ENCODE data around the gene MALT1. TPM values are rescaled to one million over a fixed set of nuclear protein-coding genes. Genes with fewer than 3 reads are reported as not detected.

MALT1 gene
- total and polyA plus RNA-seq, 2 experiments from 2014 or later = 14.9 to 35.9 TPM

- no peak for TF ChIP-seq CTCF (IDR thresholded peaks at IDR 0.05; ENCODE audit: poor library complexity)
- no peak for TF ChIP-seq EZH2phosphoT487 (IDR thresholded peaks at IDR 0.05; ENCODE audit: low read depth, severe bottlenecking, unreplicated experiment)
- no peak for TF ChIP-seq EZH2 (IDR thresholded peaks at IDR 0.05; ENCODE audit: borderline replicate concordance)
- Histone ChIP-seq H2AFZ (no peak overlapping the region), H3K36me3 (replicated peaks; ENCODE audit: insufficient read depth, low read depth) (no peaks in the 10 kb centered on the region), H3K27me3 (no peaks in the 10 kb centered on the region), H3K9me3 (ENCODE audit: low read depth) (no peaks in the 10 kb centered on the region), H3K9me2 (replicated peaks; ENCODE audit: insufficient read depth) (no peaks in the 10 kb centered on the region), H3K4me2 (no peak overlapping the region), H3K4me3 (no peak overlapping the region), H3K4me1 (ENCODE audit: insufficient read depth) (peaks cover 8% of the 10 kb centered on the region), H3K27ac (no peak overlapping the region), H3K79me2 (no peaks in the 10 kb centered on the region), H4K20me1 (ENCODE audit: insufficient read depth, poor library complexity, severe bottlenecking) (no peaks in the 10 kb centered on the region)
- 73% methylated on average over 4 of the region's 4 CpGs for WGBS (ENCODE audit: low lambda C conversion rate, missing lambda C conversion rate)
- no peak for DNase-seq (ENCODE audit: low spot score)
Observed at GRCh38 chr18:58635891-58636290, 35.4 kb upstream of the MALT1 start.

GRCh38 chr18:58637197-58637596 is 34.1 kb upstream of the MALT1 start:
- H4K20me1 ChIP-seq (ENCODE audit: insufficient read depth, poor library complexity, severe bottlenecking) = no peaks in the 10 kb centered on the region
- TF ChIP-seq CTCF (IDR thresholded peaks at IDR 0.05; ENCODE audit: poor library complexity) = no peak
- no peak for TF ChIP-seq EZH2 (IDR thresholded peaks at IDR 0.05; ENCODE audit: borderline replicate concordance)
- TF ChIP-seq EZH2phosphoT487 (IDR thresholded peaks at IDR 0.05; ENCODE audit: low read depth, severe bottlenecking, unreplicated experiment) = no peak
- H3K4me2 ChIP-seq = no peak overlapping the region
- no peaks in the 10 kb centered on the region for H3K9me2 ChIP-seq (replicated peaks; ENCODE audit: insufficient read depth)
- DNase-seq (ENCODE audit: low spot score) = no peak
- no peaks in the 10 kb centered on the region for H3K27me3 ChIP-seq
- peaks cover 15% of the 10 kb centered on the region for H3K4me1 ChIP-seq (ENCODE audit: insufficient read depth)
- no peak overlapping the region for H3K27ac ChIP-seq
- H3K4me3 ChIP-seq = no peak overlapping the region
- H3K9me3 ChIP-seq (ENCODE audit: low read depth) = no peaks in the 10 kb centered on the region
- 91% methylated on average over 6 of the region's 6 CpGs for WGBS (ENCODE audit: low lambda C conversion rate, missing lambda C conversion rate)
- H2AFZ ChIP-seq = no peak overlapping the region
- H3K36me3 ChIP-seq (replicated peaks; ENCODE audit: insufficient read depth, low read depth) = no peaks in the 10 kb centered on the region
- no peaks in the 10 kb centered on the region for H3K79me2 ChIP-seq

- Histone ChIP-seq H3K4me1 (ENCODE audit: insufficient read depth) (peaks cover 15% of the 10 kb centered on the region), H2AFZ (no peak overlapping the region), H3K4me3 (no peak overlapping the region), H3K79me2 (no peaks in the 10 kb centered on the region), H3K9me3 (ENCODE audit: low read depth) (no peaks in the 10 kb centered on the region), H3K27me3 (no peaks in the 10 kb centered on the region), H3K36me3 (replicated peaks; ENCODE audit: insufficient read depth, low read depth) (no peaks in the 10 kb centered on the region), H3K9me2 (replicated peaks; ENCODE audit: insufficient read depth) (no peaks in the 10 kb centered on the region), H3K4me2 (no peak overlapping the region), H4K20me1 (ENCODE audit: insufficient read depth, poor library complexity, severe bottlenecking) (no peaks in the 10 kb centered on the region), H3K27ac (no peak overlapping the region)
- DNase-seq (ENCODE audit: low spot score) = no peak
- no peak for TF ChIP-seq EZH2 (IDR thresholded peaks at IDR 0.05; ENCODE audit: borderline replicate concordance)
- no peak for TF ChIP-seq EZH2phosphoT487 (IDR thresholded peaks at IDR 0.05; ENCODE audit: low read depth, severe bottlenecking, unreplicated experiment)
- no peak for TF ChIP-seq CTCF (IDR thresholded peaks at IDR 0.05; ENCODE audit: poor library complexity)
- 90% methylated on average over 6 of the region's 6 CpGs for WGBS (ENCODE audit: low lambda C conversion rate, missing lambda C conversion rate)
Observed at GRCh38 chr18:58637946-58638345, 33.3 kb upstream of the MALT1 start.

- H3K4me1 ChIP-seq (ENCODE audit: insufficient read depth) = peaks cover 15% of the 10 kb centered on the region
- 76% methylated on average over 2 of the region's 2 CpGs for WGBS (ENCODE audit: low lambda C conversion rate, missing lambda C conversion rate)
- H3K27ac ChIP-seq = no peak overlapping the region
- no peaks in the 10 kb centered on the region for H3K36me3 ChIP-seq (replicated peaks; ENCODE audit: insufficient read depth, low read depth)
- H3K4me3 ChIP-seq = no peak overlapping the region
- peak overlapping the region; percentile 24 for H2AFZ ChIP-seq
- H3K4me2 ChIP-seq = no peak overlapping the region
- TF ChIP-seq CTCF (IDR thresholded peaks at IDR 0.05; ENCODE audit: poor library complexity) = no peak
- no peak for TF ChIP-seq EZH2 (IDR thresholded peaks at IDR 0.05; ENCODE audit: borderline replicate concordance)
- DNase-seq (ENCODE audit: low spot score) = no peak
- no peaks in the 10 kb centered on the region for H3K27me3 ChIP-seq
- H3K79me2 ChIP-seq = no peaks in the 10 kb centered on the region
- no peaks in the 10 kb centered on the region for H3K9me3 ChIP-seq (ENCODE audit: low read depth)
- no peaks in the 10 kb centered on the region for H4K20me1 ChIP-seq (ENCODE audit: insufficient read depth, poor library complexity, severe bottlenecking)
- no peaks in the 10 kb centered on the region for H3K9me2 ChIP-seq (replicated peaks; ENCODE audit: insufficient read depth)
Observed at GRCh38 chr18:58638441-58638840, 32.8 kb upstream of the MALT1 start.

All from hepatocyte (in vitro differentiated cells).